Prostate gland (tissue), 2 donors: ENCODE results near the gene ST8SIA1. TPM values are rescaled to one million over a fixed set of nuclear protein-coding genes. Genes with fewer than 3 reads are reported as not detected.
A peak's percentile ranks its signal among the peaks of the same experiment; 100 is the strongest.

ENCODE experiments used
- DNase-seq: peaks from one replicate; pipeline ENCODE4 v3.0.0-alpha.2; 2019; ENCODE audit warnings: low spot score
- H3K27ac ChIP-seq, 2 donors: fragments of 200-600 bp; sonication (generic); 2 replicates each; pipeline ENCODE4 v1.5.1; 2017 to 2019
- H3K27me3 ChIP-seq: fragments of 200-600 bp; sonication (generic); replicated peaks from 2 replicates; pipeline ENCODE4 v1.5.1; 2019; ENCODE audit not compliant: insufficient read depth
- H3K36me3 ChIP-seq, 2 donors: fragments of 200-600 bp; sonication (generic); 1 replicate in 1 of 2; 2 replicates in 1 of 2; pipeline versions ENCODE4 v1.5.1 to v1.8.1; 2017 to 2019
- H3K4me1 ChIP-seq: fragments of 200-600 bp; sonication (generic); replicated peaks from 2 replicates; pipeline ENCODE4 v1.5.1; 2019
- H3K4me3 ChIP-seq, 2 donors: fragments of 200-600 bp; sonication (generic); 2 replicates each; pipeline ENCODE4 v1.5.1; 2017 to 2019
- H3K9me3 ChIP-seq: fragments of 200-600 bp; sonication (generic); 2 replicates; pipeline ENCODE4 v1.5.1; 2017
- POLR2A ChIP-seq: fragments of 450-650 bp; IDR thresholded peaks from one replicate; pipeline ENCODE4 v1.6.1; 2016; ENCODE audit warnings: antibody characterized with exemption, mild to moderate bottlenecking
- POLR2AphosphoS5 ChIP-seq: sonication (generic); formaldehyde crosslinking; IDR thresholded peaks from one replicate; pipeline ENCODE4 v1.6.1; 2017; ENCODE audit warnings: antibody characterized with exemption
- WGBS: methylation state at CpG from one replicate; pipeline ENCODE4 v1.1.5; 2018; 5-methylcytosine and 5-hydroxymethylcytosine counted together
- intact Hi-C: fragments of 100-400 bp; cut with DNase I; formaldehyde crosslinking; loops from one replicate; pipeline ENCODE4 v1.14.2; 2022
- total RNA-seq, 2 donors: library from RNA; depleted of rRNA; stranded (reverse); fragments of >200 nt; gene quantifications; one replicate each; pipeline ENCODE4 v1.1.0, GENCODE V29; 2016
- TF ChIP-seq, protein P1 (sequence below), 4 experiments: fragments of 200-600 bp in 2 of 4; fragments of 450-650 bp in 2 of 4; sonication (generic) in 2 of 4; IDR thresholded peaks; 1 replicate in 3 of 4; 2 replicates in 1 of 4; pipeline ENCODE4 v1.5.1; 2016 to 2019; ENCODE audit warnings: antibody characterized with exemption in 4 of 4, mild to moderate bottlenecking in 2 of 4, moderate library complexity in 2 of 4

The ST8SIA1 gene
- total RNA-seq, 2 donors from 2014 or later: 17.7 to 18.8 TPM

DNA sequence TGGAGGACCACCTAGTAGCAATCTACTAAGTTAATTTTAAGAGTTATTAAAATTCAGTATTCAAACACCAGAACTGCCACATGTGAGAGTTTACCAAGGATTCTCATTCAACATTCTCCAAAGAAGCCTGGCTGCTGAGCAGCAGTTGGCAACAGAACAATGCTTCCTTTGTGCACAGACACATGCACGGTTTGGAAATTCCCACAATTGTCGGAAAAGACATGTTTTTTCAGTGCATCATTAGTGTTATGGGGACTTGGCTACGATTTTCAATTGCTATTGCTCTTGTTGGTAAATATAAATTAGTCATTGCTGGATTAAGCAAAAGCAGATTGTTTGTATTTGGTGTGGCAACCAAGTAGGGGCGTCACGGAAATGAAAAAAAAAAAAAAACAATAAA is 22.2 kb downstream of the ST8SIA1 start:
- Histone ChIP-seq H3K9me3 (no peaks in the 10 kb centered on the region), H3K4me1 (no peaks in the 10 kb centered on the region), H3K27me3 (no peaks in the 10 kb centered on the region), H3K27ac (no peak overlapping the region), H3K36me3 (no peaks in the 10 kb centered on the region), H3K4me3 (no peak overlapping the region)
- DNase-seq: peak; percentile 40
- WGBS: 27% methylated on average over 5 of the region's 5 CpGs
- TF ChIP-seq POLR2AphosphoS5 (peak; percentile 18), POLR2A (no peak)
- intact Hi-C loops: no loop called here

DNA sequence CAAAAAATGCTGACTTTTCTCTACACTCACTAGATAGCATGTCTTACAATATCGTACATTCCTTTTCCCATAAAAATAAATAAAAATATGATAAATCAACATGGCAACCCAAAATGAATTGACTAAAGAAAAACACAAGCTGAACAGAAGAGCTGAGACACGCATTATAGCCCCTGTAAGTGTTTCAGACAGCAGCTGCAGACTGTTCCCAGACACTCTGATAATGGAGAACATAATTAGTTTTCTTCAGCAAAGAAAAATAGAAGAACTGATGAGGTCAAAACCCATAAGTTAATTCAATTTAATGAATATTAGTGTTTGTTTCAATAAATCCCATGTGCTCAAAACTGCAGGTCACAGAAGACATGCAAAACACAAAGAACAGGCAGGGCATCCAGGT is 23.8 kb downstream of the ST8SIA1 start:
- Histone ChIP-seq H3K4me1 (no peaks in the 10 kb centered on the region), H3K9me3 (no peaks in the 10 kb centered on the region), H3K36me3 (no peaks in the 10 kb centered on the region), H3K27ac (no peak overlapping the region), H3K4me3 (no peak overlapping the region), H3K27me3 (no peaks in the 10 kb centered on the region)
- intact Hi-C loops: no loop called here
- 78% methylated on average over 2 of the region's 2 CpGs for WGBS
- TF ChIP-seq POLR2AphosphoS5: no peak
- TF ChIP-seq, protein P1, sequence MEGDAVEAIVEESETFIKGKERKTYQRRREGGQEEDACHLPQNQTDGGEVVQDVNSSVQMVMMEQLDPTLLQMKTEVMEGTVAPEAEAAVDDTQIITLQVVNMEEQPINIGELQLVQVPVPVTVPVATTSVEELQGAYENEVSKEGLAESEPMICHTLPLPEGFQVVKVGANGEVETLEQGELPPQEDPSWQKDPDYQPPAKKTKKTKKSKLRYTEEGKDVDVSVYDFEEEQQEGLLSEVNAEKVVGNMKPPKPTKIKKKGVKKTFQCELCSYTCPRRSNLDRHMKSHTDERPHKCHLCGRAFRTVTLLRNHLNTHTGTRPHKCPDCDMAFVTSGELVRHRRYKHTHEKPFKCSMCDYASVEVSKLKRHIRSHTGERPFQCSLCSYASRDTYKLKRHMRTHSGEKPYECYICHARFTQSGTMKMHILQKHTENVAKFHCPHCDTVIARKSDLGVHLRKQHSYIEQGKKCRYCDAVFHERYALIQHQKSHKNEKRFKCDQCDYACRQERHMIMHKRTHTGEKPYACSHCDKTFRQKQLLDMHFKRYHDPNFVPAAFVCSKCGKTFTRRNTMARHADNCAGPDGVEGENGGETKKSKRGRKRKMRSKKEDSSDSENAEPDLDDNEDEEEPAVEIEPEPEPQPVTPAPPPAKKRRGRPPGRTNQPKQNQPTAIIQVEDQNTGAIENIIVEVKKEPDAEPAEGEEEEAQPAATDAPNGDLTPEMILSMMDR (IDR thresholded peaks at IDR 0.05): no peak
- TF ChIP-seq POLR2A: no peak
- no peak for DNase-seq

DNA sequence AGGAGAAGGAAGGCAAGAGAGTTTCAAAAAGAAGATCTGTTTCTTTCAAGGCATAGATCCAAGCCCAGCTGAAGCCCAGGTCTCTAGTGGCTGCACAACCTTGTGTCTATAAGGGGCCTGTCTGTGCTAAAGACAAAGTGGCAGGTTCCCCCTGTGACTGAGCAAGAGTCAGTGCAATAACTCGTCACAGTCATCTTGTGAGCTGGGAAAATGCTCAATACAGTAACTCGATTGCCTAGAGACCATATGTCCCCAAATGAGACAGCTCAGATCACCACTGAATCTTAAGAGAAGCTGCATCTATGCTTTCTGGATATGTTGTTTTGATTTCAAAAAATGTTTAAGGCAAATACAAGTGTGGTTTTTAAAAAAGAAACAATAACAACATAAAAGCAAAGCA is 24.2 kb downstream of the ST8SIA1 start:
- intact Hi-C loops: no loop called here
- H3K4me1 ChIP-seq: no peaks in the 10 kb centered on the region
- H3K27me3 ChIP-seq: no peaks in the 10 kb centered on the region
- no peak for DNase-seq
- H3K27ac ChIP-seq: no peak overlapping the region
- 65% methylated on average over 2 of the region's 2 CpGs for WGBS
- no peak overlapping the region for H3K4me3 ChIP-seq
- no peaks in the 10 kb centered on the region for H3K9me3 ChIP-seq
- TF ChIP-seq, protein P1 (IDR thresholded peaks at IDR 0.05): no peak
- H3K36me3 ChIP-seq: no peaks in the 10 kb centered on the region

DNA sequence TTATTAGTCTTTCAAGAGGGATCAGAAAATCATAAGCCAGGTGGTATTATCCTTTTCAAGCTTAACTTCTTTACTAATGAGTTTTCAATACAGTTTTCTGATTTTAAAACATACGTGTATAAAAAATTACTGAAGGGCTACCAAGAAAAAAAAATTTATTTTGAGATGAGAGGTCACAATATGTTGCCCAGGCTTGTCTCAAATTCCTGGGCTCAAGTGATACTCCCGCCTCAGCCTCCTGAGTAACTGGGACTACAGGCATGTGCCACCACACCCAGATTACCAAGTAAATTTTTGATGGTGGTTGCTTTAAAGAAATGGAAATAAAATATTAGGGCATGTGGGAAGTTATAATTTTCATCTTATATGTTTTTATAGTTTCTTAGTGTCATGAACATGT is 26.7 kb downstream of the ST8SIA1 start:
- 86% methylated on average over 2 of the region's 2 CpGs for WGBS
- Histone ChIP-seq H3K27me3 (no peaks in the 10 kb centered on the region), H3K4me3 (no peak overlapping the region), H3K27ac (peak overlapping the region in 1 of 2 donors; percentile 68), H3K9me3 (no peaks in the 10 kb centered on the region), H3K36me3 (no peaks in the 10 kb centered on the region), H3K4me1 (peaks cover 3% of the 10 kb centered on the region)
- TF ChIP-seq POLR2A (no peak), POLR2AphosphoS5 (no peak)
- TF ChIP-seq, protein P1 (IDR thresholded peaks at IDR 0.05): no peak
- intact Hi-C loops: no loop called here
- no peak for DNase-seq

DNA sequence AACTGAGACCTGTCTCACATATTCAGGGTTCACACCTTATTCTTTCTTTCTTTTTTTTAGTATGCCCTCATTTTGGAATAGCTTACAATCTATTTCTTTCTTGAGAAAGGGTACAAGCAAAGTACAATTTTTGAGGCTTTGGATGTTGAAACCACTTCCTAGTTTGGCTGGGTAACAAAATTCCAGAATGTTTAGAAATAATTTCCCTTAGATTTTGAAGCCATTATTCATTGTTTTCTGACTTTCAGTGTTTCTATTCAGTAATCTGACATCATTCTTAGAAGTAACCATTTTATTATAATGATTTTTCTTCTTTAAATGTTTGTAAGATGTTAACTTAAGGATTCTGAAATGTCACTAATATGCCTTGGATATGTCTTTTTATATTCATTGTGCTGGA is 28.2 kb downstream of the ST8SIA1 start:
- peaks cover 3% of the 10 kb centered on the region for H3K4me1 ChIP-seq
- H3K27me3 ChIP-seq: no peaks in the 10 kb centered on the region
- no peak overlapping the region for H3K4me3 ChIP-seq
- H3K27ac ChIP-seq: peak overlapping the region; percentile 21 to 68
- intact Hi-C loops: no loop called here
- TF ChIP-seq POLR2A: no peak
- TF ChIP-seq, protein P1 (IDR thresholded peaks at IDR 0.05): no peak
- TF ChIP-seq POLR2AphosphoS5: no peak
- no peak for DNase-seq
- H3K9me3 ChIP-seq: no peaks in the 10 kb centered on the region
- no peaks in the 10 kb centered on the region for H3K36me3 ChIP-seq
